ENCODE data around the gene ST6GALNAC3.

Gene ST6GALNAC3

DNA sequence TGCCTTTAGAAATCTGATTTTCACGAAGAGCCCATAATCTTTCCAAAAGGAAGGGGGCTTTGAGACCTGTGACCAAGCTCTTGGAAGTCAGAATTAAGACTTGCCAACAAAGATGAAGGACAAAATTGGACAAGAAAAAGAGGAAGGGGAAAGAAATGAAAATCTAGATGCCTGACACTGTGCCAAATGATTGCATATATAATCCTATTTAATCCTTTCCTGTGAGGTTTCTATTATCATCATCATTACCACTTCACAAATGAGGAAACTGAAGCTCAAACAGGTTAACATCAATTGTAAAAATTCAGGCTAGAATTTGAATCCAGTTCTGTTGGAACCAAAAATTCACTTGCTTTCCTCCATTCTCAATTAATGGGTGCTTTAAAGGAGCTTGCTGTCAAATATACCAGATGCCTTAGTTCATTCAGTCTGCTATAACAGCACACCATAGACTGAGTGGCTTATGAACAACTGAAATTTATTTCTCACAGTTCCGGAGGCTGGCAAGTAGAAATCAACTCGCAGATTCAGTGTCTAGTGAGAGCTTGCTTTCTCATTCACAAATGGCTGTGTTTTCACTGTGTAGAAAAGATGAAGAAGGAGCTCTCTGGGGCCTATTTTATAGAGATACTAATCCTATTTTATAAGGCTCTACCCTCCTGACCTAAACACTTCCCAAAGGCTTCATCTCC, 595.2 kb downstream of the ST6GALNAC3 start:
- no peaks in the 10 kb centered on the region for H3K9me3 ChIP-seq (ENCODE audit: control insufficient read depth in 2 of 2, low read length in 2 of 2)
- no peaks in the 10 kb centered on the region for H3K27me3 ChIP-seq (ENCODE audit: control insufficient read depth in 2 of 2, insufficient read depth in 2 of 2, low read length in 2 of 2)
- H3K9ac ChIP-seq (ENCODE audit: low read depth in 1 of 2, low read length in 2 of 2) = no peak overlapping the region
- H3K4me1 ChIP-seq (ENCODE audit: control insufficient read depth in 2 of 2, insufficient read depth in 2 of 2, low read length in 2 of 2) = no peaks in the 10 kb centered on the region
- H3K4me3 ChIP-seq (ENCODE audit: low read length in 2 of 2) = no peak overlapping the region
- no peaks in the 10 kb centered on the region for H3K36me3 ChIP-seq (ENCODE audit: control insufficient read depth in 2 of 2, insufficient read depth in 2 of 2, low read length in 2 of 2)
- no peak overlapping the region for H3K27ac ChIP-seq (ENCODE audit: low read depth in 2 of 2, low read length in 2 of 2)

DNA sequence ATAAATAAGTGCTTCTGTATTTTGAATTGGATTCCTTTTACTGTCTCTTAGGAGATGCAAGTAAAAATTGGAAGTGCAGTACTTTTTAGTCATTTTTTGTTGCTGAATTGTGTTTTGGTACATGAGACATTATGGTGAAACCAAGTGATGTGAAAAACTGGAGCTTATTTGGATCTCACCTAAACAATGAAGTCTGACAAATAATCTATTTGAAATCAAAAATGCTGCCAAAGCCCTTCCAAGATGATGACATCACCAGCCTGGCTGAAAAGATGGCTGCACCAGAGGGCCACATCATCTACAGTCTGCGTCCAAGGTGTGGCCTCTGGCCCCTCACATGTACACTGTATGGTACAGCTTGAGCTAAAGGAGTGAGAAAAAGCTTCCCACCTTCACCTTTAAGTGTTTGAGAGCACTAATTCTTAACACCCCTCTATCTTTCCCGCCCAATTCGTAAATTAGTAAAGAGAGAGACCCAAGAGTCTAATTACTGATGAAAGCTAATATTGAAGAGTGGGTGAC, 600.2 kb downstream of the ST6GALNAC3 start:
- no peaks in the 10 kb centered on the region for H3K9me3 ChIP-seq (ENCODE audit: control insufficient read depth in 2 of 2, low read length in 2 of 2)
- H3K9ac ChIP-seq (ENCODE audit: low read depth in 1 of 2, low read length in 2 of 2) = no peak overlapping the region
- no peaks in the 10 kb centered on the region for H3K27me3 ChIP-seq (ENCODE audit: control insufficient read depth in 2 of 2, insufficient read depth in 2 of 2, low read length in 2 of 2)
- H3K4me3 ChIP-seq (ENCODE audit: low read length in 2 of 2) = no peak overlapping the region
- H3K4me1 ChIP-seq (ENCODE audit: control insufficient read depth in 2 of 2, insufficient read depth in 2 of 2, low read length in 2 of 2) = no peaks in the 10 kb centered on the region
- H3K27ac ChIP-seq (ENCODE audit: low read depth in 2 of 2, low read length in 2 of 2) = no peak overlapping the region
- no peaks in the 10 kb centered on the region for H3K36me3 ChIP-seq (ENCODE audit: control insufficient read depth in 2 of 2, insufficient read depth in 2 of 2, low read length in 2 of 2)

DNA sequence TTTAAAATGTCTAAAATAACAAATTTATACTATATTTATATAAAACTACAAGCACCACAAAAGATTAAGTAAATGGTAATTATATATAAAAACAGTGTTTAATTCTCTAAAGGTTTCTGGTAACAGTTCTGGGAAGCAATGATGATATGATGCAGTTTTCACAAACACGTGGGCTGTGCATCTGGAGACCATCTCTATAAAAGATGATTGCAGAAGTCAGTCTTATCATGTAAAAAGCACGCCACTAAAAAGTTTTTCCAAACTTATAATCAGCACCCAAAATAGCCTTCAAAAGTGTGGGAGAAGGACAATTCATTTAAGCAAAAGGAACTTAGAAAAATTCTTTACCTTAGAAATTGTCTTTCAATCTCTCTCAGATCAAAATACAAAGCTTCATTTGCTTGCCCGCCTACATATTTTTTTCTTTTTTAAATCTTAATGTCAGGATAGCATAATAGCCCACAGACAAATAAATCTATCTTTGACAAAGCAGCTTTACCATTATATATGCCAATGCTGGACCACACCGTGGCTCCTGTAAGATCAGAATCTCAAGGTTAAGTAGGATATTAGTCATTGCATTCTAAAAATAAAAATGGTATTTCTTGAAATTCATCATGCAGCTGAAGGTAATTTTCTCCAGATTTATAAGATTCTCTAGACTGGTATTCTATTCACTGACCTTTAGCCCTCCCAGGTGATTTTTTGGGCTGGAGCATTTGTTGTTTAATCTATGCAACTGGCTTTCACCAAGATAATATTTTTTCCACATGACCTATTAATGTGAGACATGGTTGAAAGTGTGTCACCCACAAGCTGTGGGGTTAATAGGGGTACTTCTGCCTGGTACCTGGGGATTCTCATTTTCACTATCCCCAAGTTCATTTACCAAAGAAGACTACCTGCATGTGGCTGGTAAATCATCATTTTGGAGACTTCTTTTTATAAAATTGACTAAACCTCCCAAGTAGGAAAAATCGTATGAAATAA, 603.2 kb downstream of the ST6GALNAC3 start:
- no peaks in the 10 kb centered on the region for H3K27me3 ChIP-seq (ENCODE audit: control insufficient read depth in 2 of 2, insufficient read depth in 2 of 2, low read length in 2 of 2)
- no peaks in the 10 kb centered on the region for H3K36me3 ChIP-seq (ENCODE audit: control insufficient read depth in 2 of 2, insufficient read depth in 2 of 2, low read length in 2 of 2)
- no peak overlapping the region for H3K27ac ChIP-seq (ENCODE audit: low read depth in 2 of 2, low read length in 2 of 2)
- no peak overlapping the region for H3K4me3 ChIP-seq (ENCODE audit: low read length in 2 of 2)
- H3K9ac ChIP-seq (ENCODE audit: low read depth in 1 of 2, low read length in 2 of 2) = no peak overlapping the region
- H3K9me3 ChIP-seq (ENCODE audit: control insufficient read depth in 2 of 2, low read length in 2 of 2) = no peaks in the 10 kb centered on the region
- no peaks in the 10 kb centered on the region for H3K4me1 ChIP-seq (ENCODE audit: control insufficient read depth in 2 of 2, insufficient read depth in 2 of 2, low read length in 2 of 2)

DNA sequence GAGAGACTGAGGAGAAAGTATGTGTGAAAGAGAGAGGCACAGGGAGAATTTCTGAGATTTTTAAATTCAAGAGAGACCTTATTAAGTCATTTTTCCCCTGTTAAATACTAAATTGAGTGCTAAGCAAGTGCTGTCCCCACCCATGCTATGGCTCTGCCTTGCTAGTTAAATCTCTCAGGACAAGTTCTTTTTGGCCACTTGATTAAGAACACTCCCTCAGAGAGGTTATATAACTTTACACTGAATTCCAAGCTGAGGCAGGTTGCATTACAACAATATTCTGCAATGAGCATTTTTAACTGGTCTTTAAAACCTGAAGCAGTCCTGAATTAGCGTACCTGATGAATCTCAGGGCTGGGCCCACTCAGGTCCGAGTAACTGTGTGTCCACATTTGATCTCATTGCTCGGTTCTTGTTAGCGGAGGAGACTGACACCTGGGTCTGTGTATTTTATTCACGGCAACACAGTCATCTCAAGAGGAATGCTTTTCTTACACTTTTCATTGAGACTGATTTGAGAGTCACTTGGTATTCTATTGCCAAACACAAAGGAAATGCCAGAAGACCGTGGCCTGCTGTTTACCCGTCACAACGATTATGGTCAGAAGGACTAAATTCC, 605.1 kb downstream of the ST6GALNAC3 start:
- no peaks in the 10 kb centered on the region for H3K4me1 ChIP-seq (ENCODE audit: control insufficient read depth in 2 of 2, insufficient read depth in 2 of 2, low read length in 2 of 2)
- H3K9ac ChIP-seq (ENCODE audit: low read depth in 1 of 2, low read length in 2 of 2) = no peak overlapping the region
- H3K27me3 ChIP-seq (ENCODE audit: control insufficient read depth in 2 of 2, insufficient read depth in 2 of 2, low read length in 2 of 2) = no peaks in the 10 kb centered on the region
- no peak overlapping the region for H3K4me3 ChIP-seq (ENCODE audit: low read length in 2 of 2)
- no peaks in the 10 kb centered on the region for H3K9me3 ChIP-seq (ENCODE audit: control insufficient read depth in 2 of 2, low read length in 2 of 2)
- H3K36me3 ChIP-seq (ENCODE audit: control insufficient read depth in 2 of 2, insufficient read depth in 2 of 2, low read length in 2 of 2) = no peaks in the 10 kb centered on the region
- no peak overlapping the region for H3K27ac ChIP-seq (ENCODE audit: low read depth in 2 of 2, low read length in 2 of 2)

DNA sequence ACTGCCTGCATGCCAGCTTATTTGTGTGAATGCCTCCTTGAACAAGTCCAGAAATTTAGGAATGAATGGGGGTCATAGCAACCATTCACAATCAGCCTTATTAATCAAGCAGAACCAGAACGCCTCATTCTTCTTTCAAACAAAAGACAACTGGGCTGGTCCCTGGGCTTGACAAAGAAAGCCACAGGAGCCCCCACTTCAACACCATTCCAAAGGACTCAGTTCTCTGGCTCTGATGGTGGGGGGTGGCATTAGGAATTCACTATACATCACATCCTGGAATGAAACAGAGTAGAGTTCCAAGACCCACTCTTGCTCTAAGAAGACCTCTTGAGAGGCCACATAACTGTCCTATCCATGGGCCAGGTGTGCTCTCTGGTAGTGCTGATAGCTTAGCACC, 606.1 kb downstream of the ST6GALNAC3 start:
- H3K27me3 ChIP-seq (ENCODE audit: control insufficient read depth in 2 of 2, insufficient read depth in 2 of 2, low read length in 2 of 2) = no peaks in the 10 kb centered on the region
- no peak overlapping the region for H3K27ac ChIP-seq (ENCODE audit: low read depth in 2 of 2, low read length in 2 of 2)
- no peak overlapping the region for H3K4me3 ChIP-seq (ENCODE audit: low read length in 2 of 2)
- no peaks in the 10 kb centered on the region for H3K9me3 ChIP-seq (ENCODE audit: control insufficient read depth in 2 of 2, low read length in 2 of 2)
- H3K4me1 ChIP-seq (ENCODE audit: control insufficient read depth in 2 of 2, insufficient read depth in 2 of 2, low read length in 2 of 2) = no peaks in the 10 kb centered on the region
- no peaks in the 10 kb centered on the region for H3K36me3 ChIP-seq (ENCODE audit: control insufficient read depth in 2 of 2, insufficient read depth in 2 of 2, low read length in 2 of 2)
- no peak overlapping the region for H3K9ac ChIP-seq (ENCODE audit: low read depth in 1 of 2, low read length in 2 of 2)

DNA sequence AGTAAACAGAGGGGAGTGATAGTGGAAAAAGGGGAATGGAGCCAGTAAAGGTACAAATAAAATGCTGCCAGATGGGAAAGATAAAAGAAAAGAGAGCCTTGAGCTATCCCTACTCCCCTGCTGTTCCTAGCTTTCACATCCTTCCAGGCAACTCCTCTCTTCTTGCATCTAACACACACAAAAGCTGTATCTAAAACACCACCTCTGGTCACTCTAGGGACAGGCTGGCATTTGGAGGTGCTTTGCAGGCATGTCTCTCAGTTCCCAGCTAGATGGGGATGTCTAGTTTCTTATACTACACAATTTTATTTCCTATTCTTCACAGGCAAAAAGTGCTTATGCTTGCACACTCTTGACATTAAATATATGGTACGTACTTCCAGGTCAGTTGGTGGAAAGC, 607.6 kb downstream of the ST6GALNAC3 start:
- no peaks in the 10 kb centered on the region for H3K4me1 ChIP-seq (ENCODE audit: control insufficient read depth in 2 of 2, insufficient read depth in 2 of 2, low read length in 2 of 2)
- no peaks in the 10 kb centered on the region for H3K27me3 ChIP-seq (ENCODE audit: control insufficient read depth in 2 of 2, insufficient read depth in 2 of 2, low read length in 2 of 2)
- no peak overlapping the region for H3K27ac ChIP-seq (ENCODE audit: low read depth in 2 of 2, low read length in 2 of 2)
- no peaks in the 10 kb centered on the region for H3K36me3 ChIP-seq (ENCODE audit: control insufficient read depth in 2 of 2, insufficient read depth in 2 of 2, low read length in 2 of 2)
- H3K9me3 ChIP-seq (ENCODE audit: control insufficient read depth in 2 of 2, low read length in 2 of 2) = no peaks in the 10 kb centered on the region
- H3K9ac ChIP-seq (ENCODE audit: low read depth in 1 of 2, low read length in 2 of 2) = no peak overlapping the region
- no peak overlapping the region for H3K4me3 ChIP-seq (ENCODE audit: low read length in 2 of 2)
